GM21447 (cell line): ENCODE data around the gene RNF151.
"Not testable (repeated sequence)": the region's sequence is repeated elsewhere in the genome, so short reads cannot be mapped to it uniquely, and the experiment has no call there.

Experiments used
- ATAC-seq: cut with Tn5 transposase; IDR thresholded peaks from one replicate; pipeline ENCODE4 v1.9.1; 2021; ENCODE audit not compliant: unreplicated experiment

Gene RNF151

DNA sequence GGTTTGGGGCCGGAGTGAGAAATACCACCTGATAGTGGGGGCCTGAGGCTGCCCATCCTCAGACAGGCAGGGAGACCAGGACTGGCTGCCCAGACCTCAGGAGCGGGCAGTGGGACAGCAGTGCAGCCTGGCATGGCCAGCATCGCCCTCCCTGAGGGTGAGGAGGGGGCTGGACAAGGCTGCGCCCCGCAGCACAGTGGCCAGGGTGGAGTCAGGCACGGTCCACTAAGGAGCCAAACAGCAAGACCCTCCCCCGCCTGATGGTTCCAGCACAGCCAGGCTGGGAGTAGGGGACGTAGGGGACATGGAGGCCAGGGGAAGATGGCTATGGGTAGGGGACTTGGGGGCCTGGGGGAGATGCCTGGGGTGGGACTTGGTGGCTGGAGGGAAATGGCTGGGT is 39.7 kb downstream of the RNF151 start:
- ATAC-seq: no peak

DNA sequence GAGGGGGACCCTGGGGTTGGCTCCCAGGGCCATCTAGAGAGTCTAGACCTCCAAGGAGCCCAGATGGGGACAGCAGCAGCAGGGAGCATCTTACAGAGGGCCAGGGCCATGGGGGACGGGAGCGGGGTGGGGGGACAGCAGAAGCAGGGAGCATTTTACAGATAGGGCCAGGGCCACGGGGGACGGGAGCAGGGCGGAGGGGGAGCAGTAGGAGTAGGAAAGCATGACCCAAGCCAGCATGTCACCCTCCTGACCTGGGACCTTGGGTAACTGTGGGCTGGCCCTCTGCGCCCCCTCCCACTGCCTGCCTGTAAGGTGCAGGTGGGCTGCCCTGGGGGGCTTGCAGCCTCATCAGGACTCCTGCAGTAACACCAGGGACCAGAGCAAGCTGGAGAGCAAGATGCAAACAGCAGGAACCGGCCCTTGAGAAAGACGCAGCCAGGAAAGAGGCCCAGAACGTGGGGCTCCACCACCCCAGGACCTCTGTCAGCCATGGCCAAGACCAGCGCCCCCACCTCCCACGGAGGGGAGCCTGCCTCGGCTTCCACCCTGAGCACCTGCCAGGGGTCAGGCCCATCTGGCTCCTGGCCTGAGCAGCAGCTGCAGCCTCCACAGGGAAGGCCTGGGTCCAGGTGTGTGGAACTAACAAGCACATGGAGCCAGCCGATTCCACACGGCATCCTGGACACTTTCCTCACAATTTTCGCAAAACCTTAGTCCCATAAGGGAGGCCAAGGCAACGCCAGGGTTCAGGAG is 40.6 kb downstream of the RNF151 start:
- no peak for ATAC-seq

DNA sequence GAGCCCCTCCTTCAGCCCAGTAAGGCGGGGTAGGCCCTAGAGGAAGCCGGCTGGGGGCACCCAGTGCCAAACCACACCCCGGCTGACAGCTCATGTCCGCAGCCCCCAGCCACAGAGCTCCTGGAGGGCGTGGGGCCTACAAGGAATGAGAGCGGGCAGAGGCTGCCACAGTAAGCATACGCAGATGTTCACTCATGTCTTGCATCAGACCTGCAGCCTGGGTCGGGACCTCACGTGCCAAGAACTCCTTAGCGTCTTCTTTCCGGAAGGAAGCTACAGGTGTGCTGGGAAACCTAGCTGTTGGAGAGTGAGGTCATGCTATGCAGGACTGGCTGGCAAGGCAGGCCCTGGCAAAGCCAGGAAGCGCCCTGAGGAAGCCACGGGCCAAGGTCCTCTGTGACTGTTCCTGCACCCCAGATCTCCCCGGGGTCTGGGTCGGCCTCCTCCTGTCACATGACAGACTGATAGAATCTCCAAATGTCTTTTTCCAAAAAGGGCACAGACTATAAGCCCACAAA is 41.4 kb downstream of the RNF151 start:
- ATAC-seq: no peak

DNA sequence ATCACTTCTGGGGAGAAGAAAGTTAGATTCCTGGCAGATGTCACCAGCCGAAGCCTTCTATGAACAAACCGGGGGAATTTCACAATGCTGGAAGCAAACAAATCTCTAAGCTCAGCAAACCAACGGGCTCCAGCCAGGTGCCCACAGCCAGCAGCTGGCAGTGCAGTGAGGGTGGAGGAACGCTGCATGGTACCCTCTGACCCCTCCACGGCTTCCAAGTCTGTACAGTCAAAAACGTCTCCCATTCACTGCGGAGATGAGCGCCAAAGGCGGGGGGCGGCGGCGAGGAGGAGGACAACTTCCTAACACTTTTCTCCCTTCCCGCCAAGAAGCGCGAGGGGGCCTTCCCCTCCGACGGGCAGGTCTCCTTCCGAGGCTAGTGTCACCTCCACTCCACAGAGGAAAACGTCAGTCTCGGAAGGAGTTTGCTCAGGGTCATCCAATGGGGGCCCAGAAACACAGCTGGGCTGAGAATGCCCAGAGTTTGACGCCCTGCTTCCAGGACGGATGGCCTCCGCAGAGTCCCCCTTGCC is 42.0 kb downstream of the RNF151 start:
- ATAC-seq: peak; percentile 12

DNA sequence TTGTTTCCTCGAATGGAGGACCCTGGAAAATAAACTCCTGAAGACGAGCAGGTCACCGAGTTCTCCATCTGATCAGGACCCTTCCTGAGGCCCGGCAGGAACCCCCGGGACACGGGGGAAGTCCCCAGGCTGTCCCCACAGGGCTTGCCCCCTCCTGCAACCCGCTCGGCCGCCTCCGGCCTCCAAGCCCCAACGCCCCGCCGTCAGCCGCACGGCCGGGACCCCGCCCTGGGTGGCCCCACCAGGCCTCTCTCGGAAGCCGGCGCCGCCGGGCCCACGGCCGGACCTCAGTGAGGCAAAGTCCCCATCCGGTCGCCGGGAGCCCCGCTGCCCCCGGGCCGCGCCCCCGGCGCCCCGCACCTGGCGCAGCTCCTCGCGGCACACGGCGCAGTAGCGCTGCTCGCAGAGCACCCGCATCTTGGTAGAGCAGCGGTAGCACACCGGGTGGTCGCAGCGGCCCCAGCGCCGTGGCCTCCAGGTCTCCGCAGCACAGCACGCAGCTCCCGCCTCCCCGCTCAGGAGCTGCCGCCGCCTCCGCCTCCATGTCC is 42.6 kb downstream of the RNF151 start:
- ATAC-seq: peak; percentile 26

DNA sequence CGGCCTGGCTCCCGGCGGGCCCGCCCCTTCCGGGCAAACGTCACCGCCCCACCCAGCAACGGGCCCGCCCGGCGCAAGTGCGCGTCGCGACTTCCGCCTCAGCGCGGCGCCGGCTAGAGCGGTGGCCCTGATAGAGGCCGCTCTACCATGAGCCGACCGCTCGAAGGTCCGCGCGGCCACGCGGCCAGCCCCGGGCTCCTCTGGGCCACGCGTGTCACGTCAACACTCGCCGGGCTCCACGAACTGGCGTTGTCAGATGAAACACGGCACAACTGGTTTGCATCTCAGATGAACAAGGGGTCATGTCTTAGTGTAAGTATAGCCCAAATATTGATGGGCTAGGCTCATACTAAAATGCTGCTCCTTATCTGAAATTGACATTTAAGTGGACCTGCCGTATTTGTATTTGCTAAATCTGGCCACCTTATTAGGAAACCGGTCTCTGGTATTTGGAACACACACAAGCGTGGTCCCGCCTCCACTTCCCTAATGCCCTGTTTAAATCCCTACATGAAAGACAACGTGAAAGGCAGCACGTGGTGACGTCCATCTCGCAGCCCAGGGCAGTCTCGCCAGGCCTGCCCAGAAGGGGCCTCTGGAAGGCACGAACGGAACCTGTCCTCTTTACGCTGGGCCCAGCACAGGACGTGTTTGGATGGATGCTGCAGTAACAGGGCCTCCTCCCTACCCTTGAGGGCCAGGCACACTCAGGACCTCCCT is 43.3 kb downstream of the RNF151 start, which contains the start of gene ZNF598:
ZNF598 (minus strand) TSS at position 31 of the 720 bp plus-strand sequence.
- ATAC-seq: peak; percentile 69

DNA sequence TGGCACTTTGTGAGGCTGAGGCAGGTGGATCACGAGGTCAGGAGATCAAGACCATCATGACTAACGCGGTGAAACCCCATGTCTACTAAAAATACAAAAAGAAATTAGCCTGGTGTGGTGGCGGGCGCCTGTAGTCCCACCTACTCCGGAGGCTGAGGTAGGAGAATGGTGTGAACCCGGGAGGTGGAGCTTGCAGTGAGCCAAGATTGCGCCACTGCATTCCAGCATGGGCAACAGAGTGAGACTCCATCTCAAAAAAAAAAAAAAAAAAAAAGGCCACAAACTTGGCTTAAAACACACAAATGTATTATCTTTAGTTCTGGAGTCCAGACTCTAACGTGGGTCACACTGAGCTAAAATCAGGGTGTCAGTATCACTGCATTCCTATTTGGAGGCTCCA is 45.1 kb downstream of the RNF151 start:
- ATAC-seq: not testable (repeated sequence)

DNA sequence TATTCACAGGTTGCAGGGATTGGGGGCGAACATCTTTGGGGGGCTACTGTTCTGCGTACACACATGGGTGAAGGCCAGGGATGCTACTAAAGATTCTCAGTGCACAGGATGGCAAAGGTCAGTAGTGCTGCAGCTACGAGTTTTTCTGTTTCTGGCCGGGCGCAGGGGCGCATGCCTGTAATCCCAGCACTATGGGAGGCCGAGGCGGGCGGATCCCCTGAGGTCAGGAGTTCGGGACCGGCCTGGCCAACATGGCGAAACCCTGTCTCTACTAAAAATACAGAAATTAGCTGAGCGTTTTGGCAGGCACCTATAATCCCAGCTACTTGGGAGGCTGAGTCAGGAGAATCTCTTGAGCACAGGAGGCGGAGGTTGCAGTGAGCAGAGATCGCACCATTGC is 46.9 kb downstream of the RNF151 start:
- no peak for ATAC-seq

DNA sequence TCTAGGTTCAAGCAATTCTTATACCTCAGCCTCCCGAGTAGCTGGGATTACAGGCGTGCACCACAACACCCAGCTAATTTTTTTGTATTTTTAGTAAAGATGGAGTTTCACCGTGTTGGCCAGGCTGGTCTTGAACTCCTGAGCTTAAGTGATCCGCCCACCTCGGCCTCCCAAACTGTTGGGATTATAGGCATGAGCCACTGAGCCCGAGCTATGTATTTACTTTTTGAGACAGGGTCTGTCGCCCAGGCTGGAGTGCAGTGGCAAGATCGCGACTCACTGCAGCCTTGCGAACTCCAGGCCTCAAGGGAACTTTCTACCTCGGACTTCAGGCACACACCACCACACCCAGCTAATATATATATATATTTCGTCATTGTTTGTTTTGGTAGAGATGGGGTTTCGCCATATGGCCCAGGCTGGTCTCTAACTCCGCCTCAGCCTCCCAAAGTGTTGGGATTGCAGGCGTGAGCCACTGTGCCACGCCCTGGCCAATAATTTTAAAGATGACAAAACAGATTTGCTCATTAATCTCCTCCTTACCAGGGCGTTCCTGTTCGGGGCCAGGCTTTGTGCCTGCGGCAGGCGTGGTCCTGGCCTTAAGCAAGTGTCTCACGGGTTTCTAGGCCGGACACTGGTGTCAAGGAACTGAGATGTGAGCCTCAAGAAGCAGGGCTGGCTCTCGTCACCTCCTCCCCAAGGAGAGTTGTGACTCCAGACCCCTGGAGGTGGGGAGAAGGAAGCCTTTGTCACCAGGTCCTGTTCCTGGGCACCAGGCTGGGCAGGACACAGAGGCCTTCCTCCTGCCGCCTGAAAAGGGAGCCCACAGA is 48.7 kb downstream of the RNF151 start:
- no peak for ATAC-seq

DNA sequence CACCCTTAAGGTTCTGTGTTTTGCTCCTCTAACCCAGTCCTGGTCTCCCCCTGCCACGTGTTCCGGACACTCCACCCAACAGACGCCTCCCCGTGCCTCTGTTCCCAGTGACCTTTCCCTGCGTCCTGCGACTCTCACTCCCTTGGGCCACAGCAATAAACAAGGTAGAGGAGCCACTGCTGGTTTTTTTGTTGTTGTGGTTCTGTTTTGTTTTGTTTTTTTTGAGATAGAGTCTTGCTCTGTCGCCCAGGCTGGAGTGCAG is 49.2 kb downstream of the RNF151 start:
- no peak for ATAC-seq

DNA sequence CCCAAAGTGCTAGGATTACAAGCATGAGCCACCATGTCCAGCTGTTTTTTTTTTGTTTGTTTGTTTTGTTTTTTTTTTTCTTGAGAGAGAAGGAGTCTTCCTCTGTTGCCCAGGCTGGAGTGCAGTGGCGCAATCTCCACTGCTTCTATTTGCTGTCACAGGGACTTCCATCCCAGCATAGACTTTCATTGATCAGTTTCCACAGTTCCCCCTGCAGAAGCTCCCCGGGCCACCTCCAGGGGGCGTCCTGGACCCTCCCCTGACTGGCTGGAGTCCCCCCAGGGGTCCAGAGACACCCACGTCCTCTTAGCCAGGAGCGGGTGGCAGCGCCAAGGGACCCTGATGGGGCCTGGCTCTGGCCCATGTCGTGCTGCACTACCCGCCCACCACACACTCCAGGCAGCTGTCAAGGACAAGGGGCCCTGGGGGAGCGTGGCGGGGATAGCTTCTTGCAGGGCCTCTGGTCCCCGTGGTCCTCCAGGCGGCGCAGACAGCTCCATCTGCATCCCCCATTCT is 49.8 kb downstream of the RNF151 start:
- ATAC-seq: no peak
